Smooth muscle cell (in vitro differentiated cells): ENCODE data around the gene MYBPH. TPM values are rescaled to one million over a fixed set of nuclear protein-coding genes. Genes with fewer than 3 reads are reported as not detected.

Experiments used
- DNase-seq: peaks from one replicate; lab custom pipeline; 2025; ENCODE audit not compliant: unreplicated experiment; lab: John Stamatoyannopoulos, UW
- H2AFZ ChIP-seq: fragments of 200-600 bp; sonication (generic); 2 replicates; pipeline ENCODE4 v1.6.0; 2016; ENCODE audit warnings: antibody characterized with exemption, low read depth, mild to moderate bottlenecking
- H3F3A ChIP-seq: fragments of 200-600 bp; sonication (generic); 2 replicates; pipeline ENCODE4 v1.6.0; 2017; ENCODE audit warnings: antibody characterized with exemption, low read depth
- H3K27ac ChIP-seq: fragments of 200-600 bp; sonication (generic); 2 replicates; pipeline ENCODE4 v1.5.1; 2016; ENCODE audit warnings: low read depth, mild to moderate bottlenecking
- H3K27me3 ChIP-seq: fragments of 200-600 bp; sonication (generic); 2 replicates; pipeline ENCODE4 v1.6.1; 2016; ENCODE audit warnings: low read depth, mild to moderate bottlenecking
- H3K36me3 ChIP-seq: fragments of 200-600 bp; sonication (generic); 2 replicates; pipeline ENCODE4 v1.5.1; 2016; ENCODE audit warnings: low read depth
- H3K4me1 ChIP-seq: fragments of 200-600 bp; sonication (generic); 2 replicates; pipeline ENCODE4 v1.5.1; 2016; ENCODE audit warnings: low read depth
- H3K4me2 ChIP-seq: fragments of 200-600 bp; sonication (generic); 2 replicates; pipeline ENCODE4 v1.6.0; 2016; ENCODE audit warnings: mild to moderate bottlenecking
- H3K4me3 ChIP-seq: fragments of 200-600 bp; sonication (generic); 2 replicates; pipeline ENCODE4 v1.5.1; 2016; ENCODE audit warnings: mild to moderate bottlenecking
- H3K79me2 ChIP-seq: fragments of 200-600 bp; sonication (generic); 2 replicates; pipeline ENCODE4 v1.6.0; 2016; ENCODE audit warnings: low read depth, mild to moderate bottlenecking
- H3K9ac ChIP-seq: fragments of 200-600 bp; sonication (generic); 2 replicates; pipeline ENCODE4 v1.6.0; 2016; ENCODE audit warnings: low read depth
- H3K9me3 ChIP-seq: fragments of 200-600 bp; sonication (generic); replicated peaks from 2 replicates; pipeline ENCODE4 v1.5.1; 2016; ENCODE audit warnings: low read depth
- H4K20me1 ChIP-seq: fragments of 200-600 bp; sonication (generic); 2 replicates; pipeline ENCODE4 v1.6.0; 2016; ENCODE audit warnings: low read depth
- CTCF ChIP-seq: fragments of 200-600 bp; sonication (generic); IDR thresholded peaks from 2 replicates; pipeline ENCODE4 v1.5.1; 2017; ENCODE audit warnings: borderline replicate concordance, mild to moderate bottlenecking, antibody characterized with exemption; ENCODE audit not compliant: insufficient read depth, poor library complexity, severe bottlenecking
- WGBS: methylation state at CpG from one replicate; pipeline ENCODE4 v1.1.7; 2016; ENCODE audit warnings: low lambda C conversion rate; 5-methylcytosine and 5-hydroxymethylcytosine counted together
- polyA plus RNA-seq: library from polyadenylated mRNA; unstranded; fragments of >200 nt; fragmentation: Nextera tagmentation; extraction: Ambion mirVana; gene quantifications from 2 replicates; pipeline ENCODE4 v1.2.1, GENCODE V29; 2016
- total RNA-seq: library from RNA; depleted of rRNA; stranded (reverse); fragments of >200 nt; gene quantifications from 2 replicates; pipeline ENCODE4 v1.2.3, GENCODE V29; 2014

MYBPH gene
- total and polyA plus RNA-seq, 2 experiments from 2014 or later = 0.67 to 1.7 TPM

- Histone ChIP-seq H3F3A (peaks cover 40% of the 10 kb centered on the region), H3K27ac (peak overlapping the region; percentile 93), H4K20me1 (no peaks in the 10 kb centered on the region), H3K9ac (peak overlapping the region; percentile 51), H3K27me3 (no peaks in the 10 kb centered on the region), H3K4me3 (no peak overlapping the region), H3K79me2 (no peaks in the 10 kb centered on the region), H3K36me3 (no peaks in the 10 kb centered on the region), H3K9me3 (no peaks in the 10 kb centered on the region), H2AFZ (no peak overlapping the region), H3K4me2 (peak overlapping the region; percentile 65), H3K4me1 (peaks cover 26% of the 10 kb centered on the region)
- peak; percentile 23 for DNase-seq
- no peak for TF ChIP-seq CTCF
- 58% methylated on average over 15 of the region's 15 CpGs for WGBS
Observed at GRCh38 chr1:203202431-203203245, 27.0 kb upstream of the MYBPH start.

GRCh38 chr1:203201516-203202205 lies 26.0 kb upstream of the MYBPH start:
- Histone ChIP-seq H3K9me3 (no peaks in the 10 kb centered on the region), H3K4me1 (peaks cover 29% of the 10 kb centered on the region), H3K4me2 (peak overlapping the region; percentile 65), H3K79me2 (no peaks in the 10 kb centered on the region), H3K4me3 (no peak overlapping the region), H4K20me1 (no peaks in the 10 kb centered on the region), H3F3A (peaks cover 44% of the 10 kb centered on the region), H3K36me3 (no peaks in the 10 kb centered on the region), H3K27me3 (no peaks in the 10 kb centered on the region), H3K9ac (peak overlapping the region; percentile 60), H2AFZ (no peak overlapping the region), H3K27ac (peak overlapping the region; percentile 93)
- 56% methylated on average over 10 of the region's 10 CpGs for WGBS
- DNase-seq = no peak
- no peak for TF ChIP-seq CTCF

GRCh38 chr1:203200916-203201315 lies 25.3 kb upstream of the MYBPH start:
- WGBS = 48% methylated on average over 1 of the region's 1 CpG
- Histone ChIP-seq H3K4me1 (peaks cover 26% of the 10 kb centered on the region), H3K4me3 (no peak overlapping the region), H4K20me1 (no peaks in the 10 kb centered on the region), H3K27me3 (no peaks in the 10 kb centered on the region), H3K9me3 (no peaks in the 10 kb centered on the region), H3K79me2 (no peaks in the 10 kb centered on the region), H3K36me3 (no peaks in the 10 kb centered on the region), H3K4me2 (peak overlapping the region; percentile 65), H3K9ac (peak overlapping the region; percentile 60), H3F3A (peaks cover 44% of the 10 kb centered on the region), H3K27ac (peak overlapping the region; percentile 93), H2AFZ (no peak overlapping the region)
- TF ChIP-seq CTCF = no peak
- no peak for DNase-seq
